ENCODE results near the gene EHMT1. TPM values are rescaled to one million over a fixed set of nuclear protein-coding genes. Genes with fewer than 3 reads are reported as not detected.

The EHMT1 gene
- total and polyA plus RNA-seq, 8 donors: 29.9 to 51.1 (median 32.6) TPM

GRCh38 chr9:137817236-137818200 lies 198.7 kb downstream of the EHMT1 start:
- 97% methylated on average over 35 of the region's 35 CpGs for whole genome bisulfite sequencing, 2 donors
- DNase-seq (no peak), FAIRE-seq (no peak), ATAC-seq (no peak)
- Histone ChIP-seq H3K4me1 (no peaks in the 10 kb centered on the region), H3K4me3 (no peak overlapping the region), H3K27me3 (no peaks in the 10 kb centered on the region), H3K36me3 (peaks cover 10 to 58% (median 26%) of the 10 kb centered on the region in 3 donors), H3K9me3 (no peaks in the 10 kb centered on the region), H3K27ac (no peak overlapping the region)
- no peak for TF ChIP-seq CTCF (IDR thresholded peaks at IDR 0.05)
- intact Hi-C loops (cut with DNase I): no loop called here

- H3K27ac ChIP-seq: no peak overlapping the region
- H3K4me1 ChIP-seq: no peaks in the 10 kb centered on the region
- 93 to 99% methylated on average over 11 to 17 of the region's 23 CpGs for WGBS, 2 donors
- no peak for DNase-seq
- H3K4me3 ChIP-seq: no peak overlapping the region
- H3K36me3 ChIP-seq: peaks cover 8 to 52% (median 26%) of the 10 kb centered on the region in 3 donors
- no peak for ATAC-seq
- FAIRE-seq: no peak
- intact Hi-C loops (cut with DNase I): no loop called here
- H3K27me3 ChIP-seq: no peaks in the 10 kb centered on the region
- no peaks in the 10 kb centered on the region for H3K9me3 ChIP-seq
- no peak for TF ChIP-seq CTCF (IDR thresholded peaks at IDR 0.05)
These were observed 199.5 kb downstream of the EHMT1 start for GRCh38 chr9:137818286-137818685.

GRCh38 chr9:137820161-137820855 lies 201.5 kb downstream of the EHMT1 start:
- no peak for TF ChIP-seq CTCF (IDR thresholded peaks at IDR 0.05)
- Histone ChIP-seq H3K4me3 (no peak overlapping the region), H3K27me3 (no peaks in the 10 kb centered on the region), H3K36me3 (peaks cover 2 to 39% (median 20%) of the 10 kb centered on the region in 3 donors), H3K4me1 (no peaks in the 10 kb centered on the region), H3K9me3 (no peaks in the 10 kb centered on the region), H3K27ac (no peak overlapping the region)
- ATAC-seq (no peak), DNase-seq (no peak), FAIRE-seq (no peak)
- intact Hi-C loops (cut with DNase I): no loop called here
- WGBS, 2 donors: 96% methylated on average over 11 of the region's 11 CpGs

- intact Hi-C loops (cut with DNase I): no loop called here
- Histone ChIP-seq H3K4me1 (no peaks in the 10 kb centered on the region), H3K27me3 (no peaks in the 10 kb centered on the region), H3K36me3 (peaks cover 0 to 24% (median 2%) of the 10 kb centered on the region in 3 donors), H3K4me3 (no peak overlapping the region), H3K9me3 (no peaks in the 10 kb centered on the region), H3K27ac (no peak overlapping the region)
- no peak for FAIRE-seq
- 94 to 95% methylated on average over 10 of the region's 10 CpGs for whole genome bisulfite sequencing, 2 donors
- TF ChIP-seq CTCF (IDR thresholded peaks at IDR 0.05): no peak
- DNase-seq: no peak
- no peak for ATAC-seq
These were observed 205.4 kb downstream of the EHMT1 start for GRCh38 chr9:137823986-137824771.
